ENCODE results near the gene CYP26A1.
"Not testable (repeated sequence)": the region's sequence is repeated elsewhere in the genome, so short reads cannot be mapped to it uniquely, and the experiment has no call there.

CYP26A1 gene

GRCh38 chr10:93079663-93080349 lies 6.1 kb downstream of the CYP26A1 start:
- no peak for DNase-seq

DNA sequence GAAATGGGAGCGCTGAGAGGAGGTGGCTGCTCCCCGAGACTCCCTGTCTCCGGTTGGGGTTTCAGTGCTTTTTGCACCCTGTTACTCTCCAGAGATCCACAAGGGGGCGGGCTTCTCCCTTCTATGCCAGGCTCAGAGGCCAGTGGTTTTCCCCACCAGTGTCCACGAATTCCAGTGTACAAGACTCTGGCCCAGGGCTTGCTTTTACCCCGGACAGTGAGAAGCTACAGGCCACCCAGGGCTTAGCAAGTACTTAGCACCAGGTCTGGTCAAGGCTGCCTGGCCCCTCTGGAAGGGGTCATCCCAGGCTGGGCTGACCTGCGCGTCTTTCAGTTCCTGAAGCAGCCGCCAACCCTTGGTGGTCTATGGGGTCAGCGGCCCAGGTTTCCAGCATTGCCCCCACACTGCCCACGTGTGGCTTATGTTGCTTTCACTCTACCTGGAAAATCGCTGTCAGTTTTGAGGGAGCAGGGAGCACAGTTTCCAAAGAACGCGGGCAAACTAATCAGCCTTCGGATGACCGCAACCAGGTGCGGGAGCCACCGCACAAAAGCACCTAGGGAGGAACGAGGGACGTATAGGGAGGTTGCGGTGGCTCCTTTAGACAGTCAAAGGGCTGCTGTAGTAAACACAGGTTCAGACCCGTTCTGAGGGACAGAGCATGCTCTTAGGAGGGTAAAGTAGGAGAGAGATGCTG lies 6.8 kb downstream of the CYP26A1 start:
- peak in 27 of 56 donors; percentile 4 to 67 (median 23) for DNase-seq

DNA sequence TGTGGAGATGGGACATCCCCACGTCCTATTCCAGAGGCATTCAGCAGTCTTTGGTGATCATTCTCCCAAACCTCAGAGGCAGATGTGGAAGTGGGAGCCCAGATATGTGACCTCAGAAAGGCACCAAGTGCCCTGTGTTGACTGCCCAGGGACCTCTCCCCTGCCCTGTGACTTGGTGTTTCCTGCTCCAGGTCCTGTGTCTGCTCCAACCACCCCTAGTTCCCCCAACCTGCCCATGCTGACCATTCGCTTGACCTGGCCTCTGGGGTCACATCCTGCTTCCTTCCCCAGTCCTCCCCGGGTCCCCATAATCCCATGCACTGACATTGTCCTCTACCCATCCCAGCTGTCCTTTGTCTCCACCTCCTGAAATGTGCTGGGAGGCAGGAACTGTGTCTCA lies 7.6 kb downstream of the CYP26A1 start:
- DNase-seq = no peak

GRCh38 chr10:93081834-93082233 lies 8.1 kb downstream of the CYP26A1 start:
- DNase-seq = no peak

- no peak for DNase-seq
Observed at GRCh38 chr10:93083743-93084539, 10.2 kb downstream of the CYP26A1 start.

- DNase-seq = no peak
Observed at GRCh38 chr10:93085272-93085859, 11.7 kb downstream of the CYP26A1 start.

DNA sequence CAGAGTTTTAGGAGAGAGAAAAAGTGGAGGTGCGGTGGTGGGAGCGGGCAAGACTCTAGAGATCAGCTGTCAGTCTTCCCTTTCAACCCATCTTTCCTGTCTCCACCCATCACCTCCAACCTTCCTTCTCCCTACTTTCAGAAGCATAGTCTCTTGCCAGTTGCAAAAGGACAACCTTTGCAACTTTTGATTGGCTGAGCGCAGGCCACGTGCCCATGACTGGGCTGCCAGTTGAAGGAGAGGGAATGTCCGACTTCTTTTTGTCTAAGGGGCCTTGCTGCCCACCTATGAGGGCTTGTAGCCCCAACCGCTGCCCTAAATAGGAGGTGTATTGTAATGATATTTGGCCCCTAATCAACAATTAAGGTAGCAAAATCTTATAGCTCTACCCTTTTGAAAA lies 12.6 kb downstream of the CYP26A1 start:
- DNase-seq = no peak

- no peak for DNase-seq
Observed at GRCh38 chr10:93087846-93088245, 14.2 kb downstream of the CYP26A1 start.

DNA sequence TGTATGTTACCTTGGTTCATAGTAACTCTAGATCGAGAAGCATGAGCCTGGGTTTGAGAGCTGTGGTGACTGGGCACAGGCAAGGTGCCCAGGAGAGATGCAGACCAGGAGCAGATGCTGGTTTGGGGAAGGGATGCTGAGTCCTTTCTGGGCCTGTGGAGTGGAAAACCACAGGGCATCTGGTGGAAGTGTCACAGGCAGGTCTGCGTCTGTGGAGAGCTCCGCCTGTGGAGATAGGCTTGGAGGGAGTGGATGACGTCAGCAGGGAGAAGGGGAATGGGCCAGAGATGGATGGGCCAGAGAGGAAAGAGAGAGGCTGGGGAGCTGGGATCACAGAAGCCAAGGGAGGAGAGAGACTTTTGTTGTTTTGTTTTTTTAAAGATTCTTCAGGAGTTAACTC lies 14.8 kb downstream of the CYP26A1 start:
- DNase-seq = no peak

DNA sequence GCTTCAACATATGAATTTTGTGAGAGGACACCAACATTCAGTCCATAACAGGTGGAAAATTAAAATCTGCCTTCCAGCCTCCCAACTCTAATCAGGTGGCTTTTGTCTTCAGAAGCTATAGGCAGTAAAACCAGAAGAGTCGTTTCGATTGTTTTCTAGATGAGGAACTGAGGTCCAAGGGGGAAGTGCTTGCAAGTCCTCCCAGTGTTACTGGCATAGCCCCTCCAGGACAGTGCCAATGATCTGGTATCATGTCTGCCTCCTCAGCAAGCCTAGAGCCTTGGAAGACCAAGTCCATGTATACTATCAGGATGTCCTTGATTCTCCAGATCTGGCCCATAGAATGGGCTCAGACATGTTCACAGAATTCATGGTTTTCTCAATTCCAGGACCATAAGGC lies 16.9 kb downstream of the CYP26A1 start:
- DNase-seq = no peak

DNA sequence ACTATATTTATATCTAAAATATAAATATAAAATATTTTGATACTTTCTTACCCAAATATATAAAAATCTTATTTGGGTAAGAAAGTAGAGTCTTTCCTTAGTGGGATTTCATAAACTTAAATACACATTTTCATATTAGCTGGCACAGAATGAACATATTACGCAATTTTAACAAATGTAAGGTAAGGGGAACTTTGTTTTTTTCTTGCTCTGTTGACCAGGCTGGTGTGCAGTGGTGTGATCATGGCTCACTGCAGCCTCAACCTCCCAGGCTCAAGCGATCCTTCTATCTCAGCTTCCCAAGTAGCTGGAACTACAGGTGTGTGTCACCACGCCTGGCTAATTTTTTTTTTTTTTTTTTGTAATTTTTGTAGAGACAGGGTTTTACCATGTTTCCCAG lies 18.3 kb downstream of the CYP26A1 start:
- no peak for DNase-seq

DNA sequence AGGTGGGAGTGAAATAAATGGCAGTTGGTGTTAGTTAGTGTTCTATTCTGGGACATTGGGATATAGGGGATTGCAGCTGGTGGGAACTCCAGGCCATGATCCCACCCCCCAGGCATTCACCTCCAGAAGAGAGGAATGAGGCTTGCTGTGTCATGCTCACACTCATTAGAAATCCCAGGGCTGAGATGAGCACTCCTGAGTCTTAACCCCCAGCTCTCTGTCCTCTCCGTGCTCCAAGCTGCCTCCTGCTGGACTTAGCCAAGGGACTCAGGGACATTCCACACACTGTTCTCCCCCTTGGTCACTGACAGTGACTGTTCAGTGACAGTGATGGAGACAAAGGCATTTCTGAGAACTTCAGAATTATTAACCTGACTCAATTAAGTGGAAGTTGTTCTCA lies 21.5 kb downstream of the CYP26A1 start:
- DNase-seq = no peak

DNA sequence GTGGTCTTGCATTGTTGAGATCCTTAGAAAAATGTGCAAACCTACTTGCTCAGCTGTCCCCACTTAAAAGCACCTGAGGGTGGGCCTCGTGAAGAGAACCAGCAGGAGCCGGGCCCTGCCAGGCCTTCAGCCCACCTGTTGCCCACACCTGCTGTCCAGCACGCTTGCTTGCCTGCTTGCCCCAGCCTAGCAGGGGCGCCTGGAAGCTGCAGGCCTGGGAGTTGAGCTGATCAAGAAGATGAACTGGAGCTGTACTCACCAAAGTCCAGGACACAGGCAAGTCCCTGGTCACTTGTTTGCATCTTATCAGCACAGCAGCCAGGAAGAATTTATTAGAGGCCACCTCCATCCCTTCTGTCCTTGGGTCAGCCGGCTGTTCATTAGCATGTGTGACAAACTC lies 23.2 kb downstream of the CYP26A1 start:
- DNase-seq = no peak

DNA sequence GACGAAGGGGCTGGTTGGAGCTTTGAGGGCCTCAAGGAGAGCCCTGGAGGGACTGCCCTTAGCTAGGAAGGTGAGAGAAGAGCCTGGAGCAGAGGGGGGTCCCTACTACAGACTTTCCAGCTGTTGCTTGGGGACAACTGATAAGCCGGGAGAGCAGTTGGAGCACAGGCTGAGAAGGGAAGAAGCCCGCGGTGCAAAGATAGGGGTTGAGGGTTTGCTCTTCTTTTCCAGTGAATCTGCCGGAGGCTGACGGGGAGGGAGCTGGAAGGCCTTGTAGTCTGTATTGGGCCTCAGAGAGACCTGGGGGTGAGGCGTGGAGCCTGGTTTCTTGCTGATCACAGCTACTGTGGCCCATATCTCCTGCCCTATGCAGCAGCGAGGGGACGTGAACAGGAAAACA lies 23.7 kb downstream of the CYP26A1 start:
- no peak for DNase-seq

DNA sequence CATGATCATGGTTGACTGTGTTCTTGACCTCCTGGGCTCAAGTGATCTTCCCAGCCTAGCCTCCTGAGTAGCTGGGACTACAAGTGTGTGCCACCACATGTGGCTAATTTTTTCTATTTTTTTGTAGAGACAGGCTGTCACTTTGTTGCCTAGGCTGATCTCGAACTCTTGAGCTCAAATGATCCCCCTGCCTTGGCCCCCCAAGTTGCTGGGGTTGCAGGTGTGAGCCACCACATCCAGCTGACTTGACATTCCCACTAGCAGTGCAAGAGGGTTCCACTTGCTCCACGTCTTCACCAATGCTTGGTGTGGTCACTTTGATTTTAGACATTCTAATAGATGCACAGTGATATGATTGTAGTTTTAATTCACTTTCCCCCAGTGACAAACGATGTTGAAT lies 25.1 kb downstream of the CYP26A1 start:
- DNase-seq = no peak

DNA sequence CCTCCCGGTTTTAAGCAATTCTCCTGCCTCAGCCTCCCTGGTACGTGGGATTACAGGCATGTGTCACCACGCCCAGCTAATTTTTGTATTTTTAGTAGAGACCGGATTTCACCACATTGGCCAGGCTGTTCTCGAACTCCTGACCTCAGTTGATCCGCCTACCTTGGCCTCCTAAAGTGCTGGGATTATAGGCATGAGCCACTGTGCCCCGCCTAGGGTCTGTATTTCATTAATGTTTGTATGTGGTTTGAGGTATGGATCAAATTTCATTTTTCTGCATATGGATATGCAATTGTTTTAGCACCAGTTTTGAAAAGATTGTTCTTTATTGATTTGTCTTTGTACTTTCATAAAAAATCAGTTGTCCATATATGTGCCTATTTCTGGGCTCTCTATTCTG lies 26.0 kb downstream of the CYP26A1 start:
- no peak for DNase-seq

- not testable (repeated sequence) for DNase-seq
Observed at GRCh38 chr10:93101148-93101547, 27.5 kb downstream of the CYP26A1 start.

GRCh38 chr10:93103953-93104352 lies 30.3 kb downstream of the CYP26A1 start:
- no peak for DNase-seq

DNA sequence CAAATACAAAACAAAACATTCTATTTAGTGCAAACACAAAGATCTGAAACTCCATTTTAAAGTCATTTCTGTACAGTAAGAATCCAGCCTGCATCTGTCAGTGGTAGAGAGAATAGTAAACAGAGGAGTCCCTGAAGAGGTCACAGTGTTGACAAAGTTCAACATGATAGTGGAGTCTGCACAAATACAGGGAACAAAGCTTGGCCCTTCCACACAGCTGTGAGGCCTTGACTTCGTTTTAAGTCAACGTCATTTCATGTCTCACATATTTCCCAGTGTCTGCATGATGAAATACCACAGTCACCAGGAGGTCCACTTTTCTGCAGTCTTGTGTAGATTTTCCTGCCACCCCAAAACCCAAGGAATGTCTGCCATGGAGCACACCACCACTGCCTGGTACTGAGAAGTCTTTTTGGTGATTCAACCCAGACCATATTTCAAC lies 33.0 kb downstream of the CYP26A1 start:
- DNase-seq = no peak

DNA sequence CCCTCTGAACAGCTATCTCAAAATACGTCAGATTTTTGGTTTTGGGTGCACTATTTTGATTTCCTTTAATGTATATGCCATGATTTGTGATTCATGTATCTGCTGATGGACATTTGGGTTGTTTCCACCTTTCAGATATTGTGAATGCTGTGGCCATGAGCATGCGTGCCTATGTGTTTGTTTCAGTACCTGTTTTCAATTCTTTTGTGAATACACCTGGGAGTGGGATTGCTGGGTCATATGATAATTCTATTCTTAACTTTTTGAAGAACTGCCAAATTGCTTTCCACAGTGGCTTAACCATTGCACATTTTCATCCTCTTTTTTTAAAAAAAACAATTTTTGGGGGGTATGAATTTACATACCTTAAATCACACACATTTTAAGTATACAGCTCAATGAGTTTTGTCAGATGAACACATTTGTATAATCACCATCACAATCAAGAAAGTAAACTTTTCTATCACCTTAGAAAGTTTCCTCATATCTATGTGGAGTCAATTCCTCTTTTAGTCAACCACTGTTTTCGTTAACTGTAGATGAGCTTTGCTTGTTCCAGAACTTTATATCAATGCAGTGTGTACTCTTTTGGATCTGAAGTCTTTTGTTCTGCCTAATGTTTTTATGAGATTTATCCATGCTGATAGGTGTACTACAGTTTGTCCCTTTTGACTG lies 36.9 kb downstream of the CYP26A1 start:
- no peak for DNase-seq

DNA sequence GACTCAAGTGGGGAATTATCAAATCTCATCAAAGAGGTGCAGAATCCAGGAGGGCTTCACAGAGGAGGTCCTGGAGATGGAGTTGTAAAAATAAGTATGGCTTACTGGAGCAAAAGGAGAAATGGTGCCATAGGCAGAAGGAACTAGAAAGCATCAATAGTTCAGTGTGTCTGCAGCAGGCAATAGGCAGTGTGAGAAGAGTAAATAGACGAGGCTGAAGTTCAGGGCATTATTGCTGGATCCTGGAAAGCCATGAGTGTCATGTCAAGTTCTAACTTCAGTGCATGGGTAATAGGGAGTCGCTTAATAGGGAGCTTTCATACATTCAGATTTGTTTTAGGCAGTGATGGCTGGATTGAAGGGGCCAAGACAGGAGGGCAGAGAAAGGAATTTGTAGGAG lies 39.3 kb downstream of the CYP26A1 start:
- DNase-seq = no peak

Data from nucleus accumbens (tissue), 56 donors.